ENCODE data around the gene TSC2. TPM values are rescaled to one million over a fixed set of nuclear protein-coding genes. Genes with fewer than 3 reads are reported as not detected.
"Not testable (repeated sequence)": the region's sequence is repeated elsewhere in the genome, so short reads cannot be mapped to it uniquely, and the experiment has no call there.

TSC2 gene
- total RNA-seq, 3 donors from 2014 or later = 41.6 to 52.4 (median 48.9) TPM

DNA sequence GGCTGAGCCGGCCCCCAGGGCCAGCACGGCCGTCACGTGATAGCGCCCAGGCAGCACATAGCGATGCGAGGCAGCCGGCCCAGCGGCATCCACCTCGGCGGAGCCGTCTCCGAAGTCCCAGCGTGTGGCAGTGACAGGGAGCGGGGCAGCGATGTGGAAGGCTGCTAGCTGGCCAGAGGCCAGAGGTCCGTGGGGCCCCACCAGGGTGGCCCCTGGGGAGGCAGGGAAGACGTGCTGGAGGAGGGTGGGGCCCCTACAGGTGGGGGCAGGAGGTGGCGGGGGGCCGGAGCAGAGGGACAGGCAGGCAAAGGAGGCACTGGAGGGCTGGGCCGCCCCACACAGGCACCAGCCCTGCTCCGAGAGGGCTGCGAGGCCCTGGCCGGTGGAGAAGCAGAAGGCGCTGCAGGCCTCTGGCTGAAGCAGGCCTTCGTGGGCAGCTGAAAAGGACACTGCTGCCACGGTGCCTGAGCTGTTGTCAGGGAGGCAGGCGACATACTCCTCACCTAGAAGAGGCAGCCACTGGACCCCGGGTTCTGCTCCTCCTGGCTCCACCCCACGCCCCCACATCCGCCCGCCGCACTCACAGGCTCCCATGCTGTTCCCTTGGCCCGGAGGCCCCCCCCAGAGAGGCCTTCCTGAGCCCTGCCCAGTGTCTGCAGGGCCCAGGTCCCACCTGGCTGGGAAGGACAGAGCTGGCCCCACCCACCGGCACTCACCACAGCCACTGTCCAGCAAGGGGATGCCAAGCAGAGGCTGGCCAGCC, 70.4 kb downstream of the TSC2 start:
- H3K4me1 ChIP-seq; H3K27ac ChIP-seq; DNase-seq (ENCODE audit: low spot score in 2 of 2); H3K4me3 ChIP-seq; H3K9me3 ChIP-seq; H3K27me3 ChIP-seq; intact Hi-C loops (cut with DNase I; ENCODE audit: low total_unique reads); H3K36me3 ChIP-seq: not testable (repeated sequence)

DNA sequence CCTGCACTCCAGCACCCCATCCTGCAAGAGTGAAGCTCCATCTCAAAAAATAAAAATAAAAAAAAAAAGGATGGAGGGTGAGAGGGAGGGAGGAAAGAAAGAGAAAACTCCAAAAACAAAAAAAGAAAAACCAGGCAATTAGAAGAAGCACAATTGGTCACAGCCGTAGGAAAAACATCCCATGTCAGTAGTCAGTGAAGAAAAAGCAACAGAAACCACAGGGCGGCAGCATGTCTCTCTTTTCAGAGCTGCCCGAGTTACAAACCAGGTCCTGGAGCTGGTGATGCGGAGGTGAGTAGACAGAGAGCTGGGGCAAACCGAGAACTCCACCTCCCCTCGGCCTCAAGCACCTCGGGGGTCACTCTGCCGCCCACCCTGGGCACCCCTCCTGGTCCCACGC, 73.5 kb downstream of the TSC2 start:
- intact Hi-C loops (cut with DNase I; ENCODE audit: low total_unique reads); H3K36me3 ChIP-seq; H3K27me3 ChIP-seq; H3K9me3 ChIP-seq: not testable (repeated sequence)
- TF ChIP-seq, protein P1, sequence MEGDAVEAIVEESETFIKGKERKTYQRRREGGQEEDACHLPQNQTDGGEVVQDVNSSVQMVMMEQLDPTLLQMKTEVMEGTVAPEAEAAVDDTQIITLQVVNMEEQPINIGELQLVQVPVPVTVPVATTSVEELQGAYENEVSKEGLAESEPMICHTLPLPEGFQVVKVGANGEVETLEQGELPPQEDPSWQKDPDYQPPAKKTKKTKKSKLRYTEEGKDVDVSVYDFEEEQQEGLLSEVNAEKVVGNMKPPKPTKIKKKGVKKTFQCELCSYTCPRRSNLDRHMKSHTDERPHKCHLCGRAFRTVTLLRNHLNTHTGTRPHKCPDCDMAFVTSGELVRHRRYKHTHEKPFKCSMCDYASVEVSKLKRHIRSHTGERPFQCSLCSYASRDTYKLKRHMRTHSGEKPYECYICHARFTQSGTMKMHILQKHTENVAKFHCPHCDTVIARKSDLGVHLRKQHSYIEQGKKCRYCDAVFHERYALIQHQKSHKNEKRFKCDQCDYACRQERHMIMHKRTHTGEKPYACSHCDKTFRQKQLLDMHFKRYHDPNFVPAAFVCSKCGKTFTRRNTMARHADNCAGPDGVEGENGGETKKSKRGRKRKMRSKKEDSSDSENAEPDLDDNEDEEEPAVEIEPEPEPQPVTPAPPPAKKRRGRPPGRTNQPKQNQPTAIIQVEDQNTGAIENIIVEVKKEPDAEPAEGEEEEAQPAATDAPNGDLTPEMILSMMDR (IDR thresholded peaks at IDR 0.05) = peak in 1 of 3 donors; percentile 48
- Histone ChIP-seq H3K4me1 (peaks cover 20 to 25% of the 10 kb centered on the region in 2 donors), H3K4me3 (peak overlapping the region in 2 of 3 donors; percentile 21 to 49), H3K27ac (peak overlapping the region; percentile 94 to 99)
- DNase-seq (ENCODE audit: low spot score in 2 of 2) = peak in 1 of 2 donors; percentile 84

DNA sequence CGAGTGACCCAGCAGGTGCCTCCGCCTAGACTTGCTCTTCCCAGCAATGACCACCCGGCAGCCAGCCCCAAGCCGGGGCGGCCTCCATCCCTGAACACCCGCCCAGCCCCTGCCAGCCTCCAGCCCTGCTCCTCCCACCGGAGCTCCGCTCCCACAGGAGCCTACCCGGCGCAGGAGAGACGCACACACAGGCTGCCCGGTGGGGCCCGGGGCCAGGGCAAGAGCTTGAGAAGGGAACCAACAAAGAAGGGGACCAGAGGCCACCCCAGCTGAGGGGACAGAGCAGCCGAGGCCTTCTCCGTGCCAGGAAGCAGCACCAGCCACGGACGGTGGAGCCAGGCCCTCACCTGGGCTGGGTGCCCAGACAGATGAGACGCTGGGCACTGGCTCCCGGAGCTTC, 74.1 kb downstream of the TSC2 start:
- intact Hi-C loops (cut with DNase I; ENCODE audit: low total_unique reads) = no loop called here
- Histone ChIP-seq H3K27me3 (no peaks in the 10 kb centered on the region), H3K36me3 (no peaks in the 10 kb centered on the region), H3K27ac (peak overlapping the region; percentile 94 to 99), H3K4me3 (peak overlapping the region in 2 of 3 donors; percentile 21 to 49), H3K9me3 (no peaks in the 10 kb centered on the region), H3K4me1 (peaks cover 23 to 26% of the 10 kb centered on the region in 2 donors)
- no peak for DNase-seq (ENCODE audit: low spot score in 2 of 2)
- no peak for TF ChIP-seq POLR2A (IDR thresholded peaks at IDR 0.05)
- TF ChIP-seq, protein P1 (IDR thresholded peaks at IDR 0.05) = no peak
- TF ChIP-seq POLR2AphosphoS5 (IDR thresholded peaks at IDR 0.05) = no peak

DNA sequence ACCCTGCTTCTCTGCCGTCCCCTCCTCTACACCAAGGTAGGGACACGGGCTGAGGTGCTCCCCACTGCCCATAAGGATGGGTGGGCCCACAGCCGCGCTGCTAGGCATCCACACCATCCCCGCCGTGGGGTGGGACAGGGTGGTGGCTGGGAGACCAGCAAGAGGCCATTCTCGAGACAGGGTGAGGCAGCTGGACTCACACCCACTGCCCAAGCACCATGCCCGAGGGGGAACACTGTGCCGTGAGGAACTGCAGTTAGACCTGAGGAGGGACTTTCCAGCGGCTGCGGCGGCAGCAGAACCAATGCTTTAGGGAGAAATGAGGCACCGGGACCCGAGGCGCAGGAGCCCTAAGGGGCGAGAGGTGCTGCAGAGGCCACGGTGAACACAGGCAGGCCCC, 74.6 kb downstream of the TSC2 start:
- no peaks in the 10 kb centered on the region for H3K9me3 ChIP-seq
- intact Hi-C loops (cut with DNase I; ENCODE audit: low total_unique reads) = no loop called here
- peak overlapping the region in 2 of 3 donors; percentile 21 to 49 for H3K4me3 ChIP-seq
- DNase-seq (ENCODE audit: low spot score in 2 of 2) = no peak
- H3K36me3 ChIP-seq = no peaks in the 10 kb centered on the region
- TF ChIP-seq, protein P1 (IDR thresholded peaks at IDR 0.05) = no peak
- TF ChIP-seq POLR2A (IDR thresholded peaks at IDR 0.05) = no peak
- TF ChIP-seq POLR2AphosphoS5 (IDR thresholded peaks at IDR 0.05) = no peak
- peaks cover 28% of the 10 kb centered on the region in 2 donors for H3K4me1 ChIP-seq
- no peaks in the 10 kb centered on the region for H3K27me3 ChIP-seq
- H3K27ac ChIP-seq = peak overlapping the region; percentile 94 to 99

DNA sequence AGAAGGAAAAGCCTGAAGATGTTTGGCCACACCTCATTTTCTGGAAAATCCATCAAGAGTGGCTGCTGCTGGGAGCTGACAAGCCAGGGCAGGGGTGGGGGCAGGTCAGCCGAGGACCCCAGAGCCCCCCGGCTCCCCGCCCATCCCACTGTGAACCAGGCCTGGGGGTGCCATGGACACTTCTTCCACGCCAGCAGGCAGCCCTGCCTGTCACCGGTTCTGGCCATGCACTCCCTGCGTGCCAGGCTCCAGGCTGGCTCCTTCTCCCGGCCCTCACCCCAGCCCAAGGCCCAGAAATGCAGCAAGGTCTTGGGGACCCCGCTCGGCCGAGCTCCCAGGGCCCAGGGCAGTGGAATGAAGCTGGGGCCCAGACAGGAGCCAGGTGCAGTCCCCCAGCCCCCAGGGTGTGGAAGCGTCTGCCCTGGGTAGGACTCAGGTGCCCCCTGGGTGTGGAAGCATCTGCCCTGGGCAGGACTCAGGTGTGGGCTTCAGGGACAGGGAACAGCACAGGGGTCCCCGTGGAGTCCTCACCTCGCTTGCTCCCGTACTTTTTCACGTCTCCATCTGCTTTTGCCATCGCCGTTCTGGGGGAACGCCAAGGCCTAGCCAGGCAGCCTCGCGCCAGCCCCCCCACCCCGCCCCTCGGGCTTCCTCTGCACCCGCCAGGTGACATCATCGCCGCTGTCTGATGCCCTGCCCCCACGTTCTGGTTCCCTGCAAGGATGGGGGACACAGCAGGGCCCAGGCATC, 75.3 kb downstream of the TSC2 start:
- H3K36me3 ChIP-seq; intact Hi-C loops (cut with DNase I; ENCODE audit: low total_unique reads); H3K27me3 ChIP-seq; H3K9me3 ChIP-seq; DNase-seq (ENCODE audit: low spot score in 2 of 2): not testable (repeated sequence)
- H3K4me3 ChIP-seq = peak overlapping the region in 1 of 3 donors; percentile 62
- H3K27ac ChIP-seq = peak overlapping the region; percentile 94 to 99
- H3K4me1 ChIP-seq = peaks cover 28% of the 10 kb centered on the region in 2 donors

DNA sequence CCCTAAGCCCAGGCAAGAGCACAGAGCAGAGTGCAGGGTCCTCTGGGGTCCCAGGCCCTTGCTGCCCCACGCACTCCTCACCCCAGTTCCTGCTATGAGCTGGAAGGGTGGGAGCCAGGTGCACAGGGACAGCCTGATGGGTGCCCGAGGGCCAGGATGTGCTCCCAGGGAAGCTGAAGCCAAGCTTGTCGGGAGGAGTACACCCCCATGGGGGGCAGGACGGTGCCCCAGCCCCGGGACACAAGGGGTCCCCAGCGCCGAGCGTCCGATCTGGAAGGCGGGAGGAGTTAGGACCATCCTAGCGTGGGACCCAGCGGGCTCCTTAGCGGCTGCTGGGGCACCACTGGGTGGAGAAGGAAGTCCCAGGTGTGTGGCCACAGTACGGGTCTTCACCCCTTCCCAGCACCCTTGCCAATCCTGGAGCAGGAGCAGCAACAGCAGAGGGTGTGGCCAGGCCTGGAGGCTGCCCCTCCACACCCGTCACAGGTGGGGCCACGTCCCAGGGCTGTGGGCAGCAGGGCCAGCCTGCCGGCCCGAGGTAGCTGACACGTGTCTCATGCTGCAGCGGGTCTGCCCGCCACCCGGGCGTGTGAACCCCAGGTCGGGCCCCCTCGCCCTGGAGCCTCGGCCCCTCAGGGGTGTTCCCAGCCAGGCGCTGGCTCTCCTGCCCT, 76.1 kb downstream of the TSC2 start:
- intact Hi-C loops (cut with DNase I; ENCODE audit: low total_unique reads); DNase-seq (ENCODE audit: low spot score in 2 of 2): not testable (repeated sequence)
- H3K4me3 ChIP-seq = peak overlapping the region in 2 of 3 donors; percentile 38 to 62

DNA sequence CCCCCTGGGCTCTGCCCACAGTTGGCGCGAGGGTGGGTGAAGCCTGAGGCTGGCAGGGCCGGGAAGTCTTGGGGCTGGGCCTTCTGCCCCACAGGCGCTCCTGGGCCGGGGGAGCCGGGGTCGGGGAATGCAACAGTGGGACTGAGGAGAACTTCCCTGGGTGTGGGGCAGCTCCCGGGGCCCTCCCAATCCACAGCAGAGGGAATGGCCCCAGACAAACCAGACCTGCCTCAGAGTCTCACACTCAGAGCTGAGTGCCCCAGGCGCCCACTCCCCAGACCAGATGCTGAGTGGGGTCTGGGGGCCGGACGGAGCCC, 76.5 kb downstream of the TSC2 start:
- intact Hi-C loops (cut with DNase I; ENCODE audit: low total_unique reads); DNase-seq (ENCODE audit: low spot score in 2 of 2): not testable (repeated sequence)

More for the DNA sequence above, 76.1 kb downstream of the TSC2 start:
- Histone ChIP-seq H3K4me1 (peaks cover 28% of the 10 kb centered on the region in 2 donors), H3K27ac (peak overlapping the region; percentile 94 to 99)
- not testable (repeated sequence) for H3K27me3 ChIP-seq, H3K36me3 ChIP-seq, H3K9me3 ChIP-seq

DNA sequence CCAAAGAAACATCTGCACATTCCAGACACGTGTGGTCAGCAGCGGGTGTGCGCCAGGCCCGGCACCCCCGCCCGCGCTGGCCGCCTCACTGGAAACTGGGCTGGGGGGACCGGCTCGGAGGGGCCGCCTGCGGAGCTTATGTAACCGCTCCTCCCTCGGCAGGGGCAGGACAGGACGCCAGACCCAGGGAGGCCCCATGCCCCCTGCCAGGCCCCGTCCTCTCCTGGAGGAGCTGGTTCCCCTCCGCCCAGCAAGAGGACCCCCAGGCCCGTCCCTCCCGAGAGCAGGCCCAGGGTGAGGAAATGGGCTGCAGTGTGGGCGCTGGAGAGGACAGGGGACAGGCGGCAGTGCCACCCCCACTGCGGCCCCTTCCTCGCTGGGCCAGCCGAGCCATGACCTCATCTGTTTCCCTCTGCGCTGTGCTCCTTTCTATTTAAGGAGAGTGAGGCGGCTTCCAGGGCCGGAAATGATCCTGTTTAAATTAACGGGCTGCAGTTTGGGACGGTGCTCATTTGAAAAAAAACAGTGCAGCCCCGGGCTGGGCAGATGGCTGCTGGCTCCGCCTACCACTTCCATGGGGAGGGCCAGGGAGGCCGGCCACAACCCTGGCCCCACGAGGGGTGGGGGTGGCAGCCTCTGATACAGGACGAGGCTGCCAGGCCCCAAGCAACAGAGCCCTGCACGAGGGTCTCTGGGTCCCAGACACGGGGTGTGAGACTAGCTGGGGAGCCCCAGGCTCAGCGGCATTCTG, 77.1 kb downstream of the TSC2 start:
- Histone ChIP-seq H3K27ac (peak overlapping the region; percentile 94 to 99), H3K4me3 (peak overlapping the region; percentile 18 to 62 (median 38)), H3K4me1 (peaks cover 28% of the 10 kb centered on the region in 2 donors)
- H3K36me3 ChIP-seq; H3K27me3 ChIP-seq; intact Hi-C loops (cut with DNase I; ENCODE audit: low total_unique reads); H3K9me3 ChIP-seq: not testable (repeated sequence)
- peak in 1 of 2 donors; percentile 72 for DNase-seq (ENCODE audit: low spot score in 2 of 2)

More for the DNA sequence above, 76.5 kb downstream of the TSC2 start:
- H3K36me3 ChIP-seq, H3K9me3 ChIP-seq, H3K27me3 ChIP-seq: not testable (repeated sequence)
- H3K4me1 ChIP-seq = peaks cover 28% of the 10 kb centered on the region in 2 donors
- peak overlapping the region; percentile 18 to 62 (median 38) for H3K4me3 ChIP-seq
- peak overlapping the region; percentile 94 to 99 for H3K27ac ChIP-seq

DNA sequence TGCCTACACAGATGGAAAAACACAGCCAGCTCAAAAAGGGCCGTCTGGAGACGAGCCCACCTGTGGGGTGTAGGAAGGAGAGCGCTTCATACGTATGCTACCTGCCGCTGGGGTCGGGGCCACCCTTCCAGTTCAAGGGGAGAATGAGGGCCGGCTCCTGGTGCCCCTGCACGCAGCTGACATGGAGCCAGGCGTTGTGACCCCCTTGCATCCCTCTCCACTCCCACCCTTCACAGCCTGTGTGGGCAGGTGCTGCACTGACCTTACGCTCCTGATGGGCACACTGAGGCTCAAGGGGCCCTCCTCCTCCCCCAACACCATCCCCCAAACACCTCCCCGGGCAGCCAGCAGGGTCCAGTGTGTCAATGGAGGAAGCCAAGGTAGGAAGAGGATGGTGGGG, 77.8 kb downstream of the TSC2 start:
- H3K36me3 ChIP-seq; H3K27me3 ChIP-seq; H3K9me3 ChIP-seq; DNase-seq (ENCODE audit: low spot score in 2 of 2); intact Hi-C loops (cut with DNase I; ENCODE audit: low total_unique reads): not testable (repeated sequence)
- Histone ChIP-seq H3K27ac (peak overlapping the region; percentile 94 to 99), H3K4me1 (peaks cover 28% of the 10 kb centered on the region in 2 donors), H3K4me3 (peak overlapping the region; percentile 18 to 62 (median 38))

Measured in breast epithelium (tissue), 4 donors.